ENCODE results near the gene CFAP126.

GRCh38 chr1:161399257-161399998, 31.8 kb upstream of the CFAP126 start:
- TF ChIP-seq EZH2 (IDR thresholded peaks at IDR 0.05; ENCODE audit: borderline replicate concordance, insufficient read depth, low read depth, low read length, poor library complexity, severe bottlenecking), result no peak
- TF ChIP-seq CTCF (IDR thresholded peaks at IDR 0.05), result peak; percentile 86

Data from B cell (primary cell).